Ramos (cell line): Measurements from ENCODE around the gene THSD7B.
"Not testable (repeated sequence)": the region's sequence is repeated elsewhere in the genome, so short reads cannot be mapped to it uniquely, and the experiment has no call there.

ENCODE experiments used
- in situ Hi-C: fragments of 300-500 bp; cut with MboI; formaldehyde crosslinking; loops from one replicate; pipeline ENCODE4 v1.14.3; 2022; ENCODE audit warnings: low sequenced_read_pairs; ENCODE audit not compliant: unreplicated experiment

THSD7B gene

DNA sequence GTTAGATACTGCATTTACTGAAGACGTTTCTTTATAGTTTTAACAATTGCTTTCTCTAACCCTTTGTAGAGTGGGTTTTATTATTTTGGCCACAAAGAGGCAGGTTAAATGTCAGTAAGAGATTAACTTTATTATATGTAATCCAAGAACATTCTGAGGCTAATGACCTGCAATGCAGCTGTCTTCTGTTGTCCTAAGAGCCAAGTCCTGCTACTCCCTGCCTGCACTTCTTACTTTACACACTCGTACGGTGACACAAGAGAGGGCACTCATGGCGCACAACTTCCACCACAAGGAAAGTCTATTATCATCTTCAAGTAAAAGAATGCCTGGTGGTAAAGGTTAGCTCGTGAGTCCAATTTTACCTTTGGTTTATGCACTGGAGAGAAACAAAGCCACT is 727.9 kb downstream of the THSD7B start:
- in situ Hi-C loops, result no loop called here

DNA sequence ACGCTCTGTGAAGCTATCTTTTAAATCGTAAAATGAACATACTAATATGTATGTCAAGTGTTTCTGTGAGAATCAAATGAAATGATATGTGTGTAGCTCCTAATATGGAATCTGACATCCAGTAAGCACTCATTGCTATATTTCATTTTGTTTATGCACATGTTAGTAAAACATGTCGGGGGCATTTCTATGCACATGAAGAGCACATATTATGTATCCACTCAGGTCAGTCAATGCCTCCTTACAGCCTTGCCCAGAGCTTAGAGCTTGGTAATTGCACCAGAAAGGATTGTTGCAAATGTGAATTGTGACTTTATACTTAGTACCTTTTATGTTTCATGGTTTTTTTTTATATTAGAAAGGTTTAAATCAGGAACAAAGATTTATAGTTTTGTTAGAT is 735.3 kb downstream of the THSD7B start:
- in situ Hi-C loops, result no loop called here

DNA sequence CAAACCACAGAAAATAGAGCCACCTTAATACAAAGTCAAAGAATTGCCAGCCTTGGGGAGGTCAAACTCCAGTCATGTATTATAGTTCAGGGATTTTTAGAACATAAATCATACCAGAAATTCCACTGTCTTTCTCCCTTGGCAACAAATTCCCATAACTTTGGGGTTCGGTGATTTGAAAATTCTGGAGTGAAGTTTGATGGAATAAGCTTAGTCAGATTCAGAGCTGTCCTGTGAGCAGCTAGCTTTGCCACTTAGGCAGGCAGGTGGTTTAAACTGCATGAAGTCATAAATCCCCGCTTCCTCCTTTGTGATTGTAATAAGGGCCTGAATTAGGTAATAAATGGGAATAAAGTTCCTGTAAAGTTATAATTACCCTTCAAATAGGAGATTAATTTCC is 741.9 kb downstream of the THSD7B start:
- in situ Hi-C loops, result no loop called here

DNA sequence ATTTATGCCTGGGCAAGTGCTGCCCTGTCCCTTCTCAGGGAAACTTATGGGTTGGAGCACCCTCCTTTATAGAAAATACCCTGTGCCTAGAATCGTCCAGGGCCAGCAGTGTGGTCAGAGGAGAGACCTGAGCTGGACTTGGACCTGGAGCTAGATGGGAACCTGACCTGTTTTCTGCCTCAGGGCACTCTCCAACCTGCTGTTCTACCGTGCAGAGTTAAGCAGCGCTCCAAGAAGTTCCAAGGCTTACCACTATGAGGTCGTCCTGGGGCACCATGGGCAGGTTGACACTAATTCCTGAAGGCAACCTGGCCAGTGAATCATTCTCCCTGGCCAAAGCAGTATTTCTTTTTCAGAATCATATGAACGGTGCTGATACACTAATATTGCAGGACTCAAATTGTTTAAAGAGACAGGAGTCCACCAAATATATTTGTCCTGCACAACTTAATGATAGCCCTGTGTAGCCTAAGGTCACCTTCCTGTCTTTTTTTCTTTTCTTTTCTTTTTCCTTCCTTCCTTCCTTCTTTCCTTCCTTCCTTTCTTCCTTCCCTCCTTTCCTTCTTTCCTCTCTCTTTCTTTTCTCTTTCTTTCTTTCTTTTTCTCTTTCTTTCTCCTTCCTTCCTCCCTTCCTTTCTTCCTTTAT is 743.5 kb downstream of the THSD7B start:
- in situ Hi-C loops, result no loop called here

DNA sequence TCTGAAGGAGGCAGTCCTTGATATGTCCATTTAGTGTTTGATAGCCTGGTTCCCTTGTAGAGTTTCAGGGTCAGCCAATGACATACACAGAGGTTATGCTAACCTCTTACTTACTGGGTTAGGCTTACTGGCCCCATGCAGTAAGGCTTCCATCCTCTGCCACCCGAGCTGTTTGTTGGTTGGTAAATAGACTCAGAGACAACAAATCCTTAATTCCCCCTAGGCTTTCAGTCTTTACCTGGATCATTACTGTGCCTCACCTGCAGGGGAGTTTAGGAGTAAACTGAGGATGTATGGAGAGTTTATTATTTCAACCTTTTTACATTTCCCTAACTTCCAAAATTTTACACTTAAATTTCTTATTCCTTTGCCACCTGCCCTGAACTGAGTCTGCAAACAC is 746.2 kb downstream of the THSD7B start:
- in situ Hi-C loops, result no loop called here

DNA sequence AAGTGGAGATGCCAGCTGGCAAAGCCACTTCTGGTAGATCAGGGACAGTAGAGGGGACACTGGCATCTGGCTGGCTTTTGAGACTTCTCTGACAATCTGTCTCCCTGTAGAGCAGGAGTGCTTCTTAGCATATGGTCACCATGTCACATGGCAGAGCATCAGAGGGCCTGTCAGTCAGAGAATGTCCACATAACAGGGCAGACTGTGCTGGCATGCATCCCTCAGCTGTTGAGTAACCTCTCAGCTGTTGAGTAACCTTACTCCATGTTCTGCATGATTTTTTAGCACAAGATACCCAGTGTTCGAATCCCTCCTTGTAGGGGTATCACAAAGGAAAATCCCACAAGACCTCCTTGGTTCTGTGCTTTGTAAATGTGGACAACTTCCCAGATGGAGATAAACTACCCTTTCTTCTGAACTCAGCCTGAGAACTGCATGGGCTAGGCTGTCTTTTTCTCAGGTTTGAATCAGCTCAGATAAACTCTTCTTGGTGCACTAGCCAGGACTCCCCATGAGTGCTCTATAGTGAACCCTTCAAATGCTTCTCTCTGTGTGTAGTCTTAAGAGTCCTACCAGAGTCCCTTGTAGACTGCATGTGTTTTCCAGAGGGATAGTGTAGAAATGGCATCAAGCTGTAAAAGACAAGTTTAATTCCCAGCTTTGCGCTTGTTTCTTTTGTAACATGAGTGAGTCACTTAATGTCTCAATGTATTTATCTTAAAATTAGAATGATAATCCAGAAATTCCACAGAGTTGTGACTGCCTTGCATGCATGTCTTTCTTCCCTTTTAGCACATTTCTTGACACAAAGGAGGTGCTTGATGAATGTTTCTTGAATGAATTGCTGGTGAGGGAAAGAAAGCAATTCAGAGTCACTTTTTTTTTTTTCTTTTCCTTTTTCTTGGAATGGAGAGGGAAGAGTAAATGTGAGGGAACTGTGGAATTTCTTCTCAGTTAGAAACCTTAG is 756.6 kb downstream of the THSD7B start:
- in situ Hi-C loops, result no loop called here

DNA sequence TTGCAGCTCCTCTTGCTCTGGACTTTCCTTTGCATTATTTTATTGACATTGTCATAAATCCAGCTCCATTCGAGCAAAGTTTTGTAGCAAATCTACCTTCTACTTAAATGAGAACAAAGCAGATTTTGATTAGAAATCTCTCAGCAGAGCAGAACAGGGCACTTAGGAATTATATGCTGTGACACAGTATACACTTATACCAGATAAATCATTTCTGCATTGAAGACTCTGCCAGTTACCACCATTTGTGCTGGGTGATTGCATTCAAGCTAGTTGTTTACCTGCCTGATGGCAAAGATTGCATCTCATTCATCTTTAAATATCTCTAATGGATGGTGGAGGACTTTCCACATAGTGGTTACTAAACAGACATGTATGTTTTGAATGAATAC is 757.3 kb downstream of the THSD7B start:
- in situ Hi-C loops, result no loop called here

DNA sequence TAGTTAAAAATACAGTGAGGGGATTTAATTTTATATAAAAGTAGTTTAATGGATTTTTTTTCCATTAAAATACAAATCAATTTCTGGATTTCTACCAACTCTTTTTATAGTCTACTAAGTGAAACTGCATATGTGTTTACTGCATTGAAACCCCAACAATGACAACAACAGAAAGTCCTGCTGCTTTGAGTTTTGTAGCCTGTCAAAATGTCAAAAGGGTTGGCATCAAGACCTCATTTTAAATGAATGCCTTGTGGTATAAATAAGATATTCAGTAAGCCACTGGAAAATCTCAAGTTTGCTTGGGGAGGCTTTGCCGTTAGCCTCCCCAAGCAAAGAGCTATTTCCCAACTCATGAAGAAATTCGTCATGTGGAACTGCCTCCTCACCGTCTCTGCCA is 758.6 kb downstream of the THSD7B start:
- in situ Hi-C loops, result no loop called here

DNA sequence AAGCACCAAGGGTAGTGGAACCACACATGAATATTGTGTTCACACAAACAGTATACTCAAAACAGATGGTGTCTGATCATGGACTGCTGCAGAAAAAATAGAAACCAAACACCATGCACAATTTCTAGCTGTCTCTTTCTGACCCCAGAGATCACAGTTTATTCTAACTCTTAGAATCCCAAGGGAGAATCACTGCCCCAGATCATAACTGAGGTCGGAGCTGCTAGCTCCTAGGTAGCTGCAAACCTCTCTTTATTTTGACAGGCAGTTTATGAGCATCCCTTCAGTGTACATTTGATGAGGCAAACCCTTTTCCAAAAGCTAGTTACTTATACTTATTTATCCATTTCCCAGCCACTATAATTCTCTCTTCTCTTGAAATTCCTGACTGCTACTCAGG is 759.8 kb downstream of the THSD7B start:
- in situ Hi-C loops, result no loop called here

DNA sequence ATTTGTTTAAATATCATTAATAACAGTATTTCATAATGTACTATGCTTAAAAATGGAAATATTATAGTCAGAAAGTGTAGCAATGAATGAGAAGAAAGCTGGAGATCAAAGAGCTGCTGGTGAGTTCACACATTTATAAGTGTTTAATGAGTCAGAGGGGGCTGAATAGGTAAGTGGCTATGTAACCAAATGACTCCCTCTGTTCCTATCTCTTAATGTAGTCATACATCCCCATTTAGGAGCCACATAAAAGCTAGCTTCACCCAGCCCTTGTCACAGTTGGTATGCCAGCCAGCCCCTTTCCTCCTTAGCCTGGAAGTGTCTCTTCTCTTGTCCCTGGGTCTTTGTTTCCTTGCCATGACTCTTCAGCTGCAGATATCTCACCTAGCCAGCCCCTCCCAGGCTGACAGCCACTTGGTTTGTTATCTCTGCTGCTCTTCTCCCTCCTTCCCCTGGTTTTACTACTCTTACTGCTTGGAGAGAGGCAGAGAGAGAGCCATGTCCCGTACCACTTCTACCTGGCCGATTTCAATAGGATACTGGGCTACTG is 760.4 kb downstream of the THSD7B start:
- in situ Hi-C loops, result no loop called here

DNA sequence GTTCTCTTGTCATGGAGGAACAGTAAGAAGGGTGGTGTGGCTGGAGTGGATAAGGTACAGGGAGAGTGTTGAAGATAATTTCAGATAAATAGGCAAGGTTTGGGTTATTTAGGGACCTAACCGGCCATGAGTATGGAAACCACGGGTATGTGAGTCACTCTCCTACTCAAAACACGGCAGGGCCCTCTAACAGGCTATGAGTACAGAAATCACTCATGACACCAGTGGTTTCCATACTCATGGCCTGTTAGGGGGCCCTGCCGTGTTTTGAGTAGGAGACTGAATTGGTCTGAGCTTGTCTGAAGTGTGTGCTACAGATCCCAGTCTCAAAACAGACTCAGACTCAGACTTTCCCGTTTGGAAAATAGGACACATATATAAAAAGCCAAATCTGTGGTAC is 770.6 kb downstream of the THSD7B start:
- in situ Hi-C loops, result no loop called here

DNA sequence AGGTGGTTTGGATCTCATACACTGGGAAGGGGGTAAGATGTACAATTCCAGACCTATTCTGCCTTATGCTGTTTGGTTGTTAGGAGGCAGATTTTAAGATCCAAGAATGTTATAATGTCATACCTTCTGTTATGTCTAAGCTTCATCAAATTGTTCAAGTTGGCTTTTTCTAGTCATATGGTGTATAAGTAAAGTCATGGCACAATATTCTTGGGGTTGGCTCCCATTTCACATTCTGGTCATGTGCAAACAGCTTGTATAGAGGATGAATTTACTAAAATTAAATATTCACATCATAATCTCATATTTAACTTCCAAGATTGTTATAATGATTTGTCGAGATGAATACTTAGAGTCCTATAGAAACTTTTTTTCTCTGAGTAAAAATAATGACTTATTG is 774.0 kb downstream of the THSD7B start:
- in situ Hi-C loops, result no loop called here

DNA sequence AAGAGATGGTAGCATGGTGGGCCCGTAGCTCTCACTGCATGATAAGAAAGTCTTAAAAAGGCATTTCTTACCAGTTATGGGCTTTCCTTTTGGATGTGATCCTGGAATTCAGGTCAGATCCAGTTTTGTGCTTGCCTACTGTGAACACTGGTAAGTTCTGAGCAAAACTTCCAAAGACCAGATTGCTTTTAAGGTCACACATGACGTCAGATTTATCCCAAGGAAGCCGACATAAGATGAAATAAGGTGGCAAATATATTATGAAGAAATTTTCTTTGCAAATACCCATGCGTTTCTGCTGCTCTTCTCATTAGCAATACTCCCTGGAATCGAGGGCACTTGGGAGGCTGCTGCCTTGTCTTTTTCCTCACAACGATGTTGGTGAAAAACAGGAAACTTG is 782.5 kb downstream of the THSD7B start:
- in situ Hi-C loops, result no loop called here

DNA sequence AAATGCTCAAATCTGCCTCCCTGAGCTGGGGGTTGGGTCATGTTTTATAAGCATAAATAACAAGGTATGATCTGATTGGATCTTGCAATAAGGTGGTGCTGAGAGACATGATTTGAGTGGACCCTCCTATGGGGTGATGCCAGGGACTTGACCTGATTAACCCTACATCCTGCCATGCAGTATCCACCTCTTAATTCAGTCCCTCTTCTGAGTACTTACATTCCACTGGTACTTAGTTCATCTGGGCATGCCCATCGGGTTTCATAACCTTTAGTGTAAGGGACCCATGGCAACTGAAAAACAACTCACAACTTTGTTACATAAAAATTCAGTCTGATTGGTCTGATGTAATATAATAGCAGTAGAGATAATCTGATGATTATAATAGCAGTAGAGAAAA is 801.0 kb downstream of the THSD7B start:
- in situ Hi-C loops, result no loop called here

DNA sequence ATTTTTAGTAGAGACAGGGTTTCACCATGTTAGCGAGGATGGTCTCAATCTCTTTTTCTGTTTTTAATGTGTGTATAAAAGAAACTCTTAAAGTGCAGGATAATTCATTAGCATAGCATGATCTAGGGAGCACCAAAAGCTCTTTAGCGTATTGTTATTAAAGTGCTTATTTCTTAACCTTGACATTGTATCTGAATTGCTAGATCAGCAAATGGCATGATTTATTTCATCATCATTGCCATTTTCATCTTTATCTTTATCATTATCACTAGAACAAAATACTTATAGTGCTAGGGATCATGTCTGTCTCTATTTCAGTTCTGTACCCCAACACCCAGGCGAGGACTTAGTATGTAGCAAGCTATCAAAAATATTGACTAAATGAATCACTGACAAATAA is 805.1 kb downstream of the THSD7B start:
- in situ Hi-C loops, result no loop called here

DNA sequence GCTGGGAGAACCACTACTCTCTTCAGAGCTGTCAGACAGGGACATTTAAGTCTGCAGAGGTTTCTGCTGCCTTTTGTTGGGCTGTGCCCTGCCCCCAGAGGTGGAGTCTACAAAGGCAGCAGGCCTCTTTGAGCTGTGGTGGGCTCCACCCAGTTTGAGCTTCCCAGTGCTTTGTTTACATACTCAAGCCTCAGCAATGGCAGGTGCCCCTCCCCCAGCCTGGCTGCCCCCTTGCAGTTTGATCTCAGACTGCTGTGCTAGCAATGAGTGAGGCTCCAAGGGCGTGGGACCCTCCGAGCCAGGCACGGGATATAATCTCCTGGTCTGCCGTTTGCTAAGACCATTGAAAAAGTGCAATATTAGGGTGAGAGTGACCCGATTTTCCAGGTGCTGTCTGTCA is 822.5 kb downstream of the THSD7B start:
- in situ Hi-C loops, result not testable (repeated sequence)

DNA sequence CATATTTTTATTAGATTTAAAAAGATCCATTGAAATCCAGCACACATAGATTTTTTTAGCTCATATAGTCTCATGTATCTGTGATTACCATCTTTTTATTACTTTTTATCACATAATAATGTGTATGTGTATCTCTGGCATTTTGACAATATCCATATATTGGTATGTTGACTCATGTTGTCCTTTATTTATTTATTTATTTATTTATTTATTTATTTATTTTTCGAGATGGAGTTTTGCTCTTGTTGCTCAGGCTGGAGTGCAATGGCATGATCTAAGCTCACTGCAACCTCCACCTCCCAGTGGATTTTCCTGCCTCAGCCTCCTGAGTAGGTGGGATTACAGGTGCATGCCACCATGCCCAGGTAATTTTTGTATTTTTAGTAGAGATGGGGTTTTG is 823.2 kb downstream of the THSD7B start:
- in situ Hi-C loops, result not testable (repeated sequence)

DNA sequence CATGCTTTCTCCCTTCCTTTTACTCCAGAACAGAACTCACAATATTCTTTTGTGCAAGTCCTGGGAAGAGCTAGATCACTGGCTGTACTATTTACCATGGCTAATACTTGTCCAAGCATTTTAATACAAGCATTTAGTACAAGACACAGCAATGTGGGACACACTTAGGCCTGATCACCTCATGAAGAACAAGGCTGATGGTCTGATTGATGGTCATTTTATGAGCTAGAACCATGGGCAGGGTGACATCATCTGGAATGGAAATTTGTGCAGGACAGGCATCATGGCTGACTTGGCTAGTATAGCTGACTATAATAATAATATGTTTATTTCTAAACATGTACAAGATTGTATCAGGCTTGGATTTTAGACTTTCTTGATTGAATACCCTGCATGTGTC is 824.8 kb downstream of the THSD7B start:
- in situ Hi-C loops, result no loop called here

DNA sequence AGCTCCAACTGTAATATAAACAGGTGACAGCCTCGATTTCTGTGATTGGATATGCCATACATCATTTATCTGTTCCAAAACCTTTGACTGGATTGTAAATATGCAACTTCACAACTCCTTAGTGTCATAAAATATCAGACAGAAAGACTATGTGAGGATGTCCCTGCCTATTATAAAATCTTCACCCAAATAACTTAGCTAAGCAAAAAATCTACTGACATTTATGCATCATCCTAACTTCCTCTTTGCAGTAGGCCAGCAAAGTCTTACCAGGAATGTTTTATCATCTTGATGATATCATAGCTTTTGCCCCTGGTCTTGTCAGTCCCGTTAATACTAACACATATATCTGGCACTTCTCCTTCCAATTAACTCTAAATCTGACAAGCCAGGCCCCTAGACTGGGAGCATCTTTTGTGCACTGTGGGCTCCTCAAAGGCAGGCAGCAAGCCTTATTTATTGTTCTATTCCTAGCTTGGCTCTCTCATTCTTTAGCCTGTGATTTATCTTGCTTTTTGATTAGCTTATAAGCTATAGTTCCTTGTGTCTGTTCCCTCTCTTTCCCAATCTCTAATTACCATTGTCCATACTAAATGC is 842.5 kb downstream of the THSD7B start:
- in situ Hi-C loops, result no loop called here

DNA sequence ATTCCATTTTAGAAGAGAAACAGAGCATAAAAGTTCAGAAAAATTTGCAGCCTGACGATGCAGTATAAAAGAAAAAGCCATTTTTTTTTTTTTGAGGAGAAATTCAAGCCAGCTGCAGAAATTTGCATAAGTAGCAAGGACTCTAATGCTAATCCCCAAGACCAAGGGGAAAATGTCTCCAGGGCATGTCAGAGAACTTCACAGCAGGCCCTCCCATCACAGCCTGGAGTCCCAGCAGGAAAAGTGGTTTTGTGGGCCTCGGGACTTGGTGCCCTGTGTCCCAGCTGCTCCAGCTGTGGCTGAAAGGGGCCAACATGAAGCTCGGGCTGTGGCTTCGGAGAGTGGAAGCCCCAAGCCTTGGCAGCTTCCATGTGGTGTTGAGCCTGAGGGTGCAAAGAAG is 873.6 kb downstream of the THSD7B start:
- in situ Hi-C loops, result no loop called here

DNA sequence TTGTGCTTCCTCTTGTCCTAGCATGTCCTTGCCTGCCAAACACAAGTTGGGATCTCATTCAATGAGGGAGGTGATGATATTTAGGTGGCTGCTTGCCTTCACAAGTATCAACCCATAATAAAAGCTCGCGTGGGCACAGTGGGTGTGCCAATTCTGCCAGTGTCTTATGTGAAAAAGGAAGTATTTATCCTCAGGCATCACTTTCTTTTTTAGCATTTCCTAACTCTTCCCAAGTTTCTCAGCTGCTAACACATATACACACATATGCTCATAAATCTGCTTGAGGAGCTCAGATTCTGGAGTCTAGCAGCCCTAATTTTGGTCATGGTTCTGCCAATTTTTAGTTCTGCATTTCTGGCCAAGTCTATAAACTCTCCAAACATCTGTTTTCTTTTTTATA is 879.4 kb downstream of the THSD7B start:
- in situ Hi-C loops, result no loop called here
